WTC11 (cell line): ENCODE data around the gene MSGN1. TPM values are rescaled to one million over a fixed set of nuclear protein-coding genes. Genes with fewer than 3 reads are reported as not detected.

Experiments
- ATAC-seq: fragments of 200-7000 bp; cut with Tn5 transposase; 2 replicates; pipeline ENCODE4 v1.10.0; 2021; ENCODE audit warnings: mild to moderate bottlenecking, moderate library complexity
- CTCF ChIA-PET: fragments of 300-600 bp; sonication (Branson Sonifier 250); formaldehyde crosslinking; loops from one replicate; lab custom pipeline; 2021; ENCODE audit warnings: antibody characterized with exemption; lab: Charles Lee
- POLR2A ChIA-PET: fragments of 350-600 bp; sonication (Branson Sonifier 250); formaldehyde crosslinking; loops from one replicate; lab custom pipeline; 2021; ENCODE audit warnings: antibody characterized with exemption; lab: Charles Lee
- DNase-seq: peaks from one replicate; pipeline ENCODE4 v3.0.0; 2021; ENCODE audit warnings: low spot score
- H3K27ac Mint-ChIP-seq: 2 replicates; pipeline ENCODE4 v1.8.0; 2021; ENCODE audit warnings: mixed read lengths
- H3K27me3 Mint-ChIP-seq: 2 replicates; pipeline ENCODE4 v1.8.0; 2021; ENCODE audit warnings: low read depth, mild to moderate bottlenecking, moderate library complexity, mixed read lengths
- H3K36me3 Mint-ChIP-seq: 2 replicates; pipeline ENCODE4 v1.8.0; 2021; ENCODE audit warnings: mixed read lengths
- H3K4me1 Mint-ChIP-seq: 2 replicates; pipeline ENCODE4 v1.8.0; 2022; ENCODE audit warnings: mixed read lengths
- H3K4me3 Mint-ChIP-seq: 2 replicates; pipeline ENCODE4 v1.8.0; 2021; ENCODE audit warnings: mild to moderate bottlenecking, moderate library complexity, mixed read lengths
- H3K9me3 Mint-ChIP-seq: 2 replicates; pipeline ENCODE4 v1.8.0; 2021; ENCODE audit warnings: mixed read lengths
- ATF2 ChIP-seq: sonication (generic); formaldehyde crosslinking; IDR thresholded peaks from 2 replicates; pipeline ENCODE4 v1.8.1; 2022; ENCODE audit warnings: low read depth, missing genetic modification reagents, borderline replicate concordance
- CBFB ChIP-seq: sonication (generic); formaldehyde crosslinking; IDR thresholded peaks from 2 replicates; pipeline ENCODE4 v1.8.1; 2022; ENCODE audit warnings: mild to moderate bottlenecking, low read depth, missing genetic modification reagents
- CDX4 ChIP-seq: fragments of 250-450 bp; sonication (Bioruptor Pico); IDR thresholded peaks from 2 replicates; pipeline ENCODE4 v1.9.0; 2021; ENCODE audit warnings: moderate library complexity, mild to moderate bottlenecking, inconsistent platforms, borderline replicate concordance
- CREB1 ChIP-seq: sonication (generic); formaldehyde crosslinking; IDR thresholded peaks from 2 replicates; pipeline ENCODE4 v1.8.0; 2023; ENCODE audit warnings: mild to moderate bottlenecking, missing genetic modification reagents
- CREM ChIP-seq: sonication (generic); formaldehyde crosslinking; IDR thresholded peaks from 2 replicates; pipeline ENCODE4 v1.8.1; 2022; ENCODE audit warnings: mild to moderate bottlenecking, missing genetic modification reagents, moderate library complexity
- E2F1 ChIP-seq: sonication (generic); formaldehyde crosslinking; IDR thresholded peaks from 2 replicates; pipeline ENCODE4 v1.8.0; 2022; ENCODE audit warnings: mild to moderate bottlenecking, missing genetic modification reagents
- E2F5 ChIP-seq: sonication (generic); formaldehyde crosslinking; IDR thresholded peaks from 2 replicates; pipeline ENCODE4 v1.8.1; 2022; ENCODE audit warnings: mild to moderate bottlenecking, moderate library complexity, missing genetic modification reagents
- ESRRA ChIP-seq: sonication (generic); formaldehyde crosslinking; IDR thresholded peaks from 2 replicates; pipeline ENCODE4 v1.8.1; 2022; ENCODE audit warnings: mild to moderate bottlenecking, missing genetic modification reagents, borderline replicate concordance
- GABPB1 ChIP-seq: sonication (generic); formaldehyde crosslinking; IDR thresholded peaks from 2 replicates; pipeline ENCODE4 v1.8.1; 2023; ENCODE audit warnings: mild to moderate bottlenecking, missing genetic modification reagents
- HMGA2 ChIP-seq: fragments of 250-450 bp; sonication (Bioruptor Pico); IDR thresholded peaks from 2 replicates; pipeline ENCODE4 v1.4.0; 2021; ENCODE audit warnings: mild to moderate bottlenecking, moderate library complexity
- IRF2 ChIP-seq: sonication (generic); formaldehyde crosslinking; IDR thresholded peaks from 2 replicates; pipeline ENCODE4 v1.8.0; 2022; ENCODE audit warnings: low read depth, missing genetic modification reagents, borderline replicate concordance
- NR3C1 ChIP-seq: sonication (generic); formaldehyde crosslinking; conservative IDR thresholded peaks from 2 replicates; pipeline ENCODE4 v1.8.1; 2023; ENCODE audit warnings: low read depth, mild to moderate bottlenecking, missing genetic modification reagents
- RORB ChIP-seq: fragments of 250-450 bp; sonication (Bioruptor Pico); IDR thresholded peaks from 2 replicates; pipeline ENCODE4 v1.9.0; 2021; ENCODE audit warnings: mild to moderate bottlenecking
- STAT6 ChIP-seq: sonication (generic); formaldehyde crosslinking; conservative IDR thresholded peaks from 2 replicates; pipeline ENCODE4 v1.8.1; 2023; ENCODE audit warnings: mild to moderate bottlenecking, low read depth, missing genetic modification reagents, moderate library complexity
- TP53 ChIP-seq: sonication (generic); formaldehyde crosslinking; IDR thresholded peaks from 2 replicates; pipeline ENCODE4 v1.8.1; 2023; ENCODE audit warnings: mild to moderate bottlenecking, missing genetic modification reagents
- USF2 ChIP-seq: sonication (generic); formaldehyde crosslinking; IDR thresholded peaks from 2 replicates; pipeline ENCODE4 v1.8.1; 2023; ENCODE audit warnings: mild to moderate bottlenecking, missing genetic modification reagents, moderate library complexity
- ZNF232 ChIP-seq: sonication (generic); formaldehyde crosslinking; IDR thresholded peaks from 2 replicates; pipeline ENCODE4 v1.8.0; 2022; ENCODE audit warnings: mild to moderate bottlenecking, missing genetic modification reagents
- ZNF281 ChIP-seq: sonication (generic); formaldehyde crosslinking; IDR thresholded peaks from 2 replicates; pipeline ENCODE4 v1.8.0; 2023; ENCODE audit warnings: mild to moderate bottlenecking, missing genetic modification reagents
- ZNF396 ChIP-seq: fragments of 250-450 bp; sonication (Bioruptor Pico); IDR thresholded peaks from 2 replicates; pipeline ENCODE4 v1.8.0; 2021; ENCODE audit warnings: mild to moderate bottlenecking, moderate library complexity, borderline replicate concordance
- ZNF425 ChIP-seq: fragments of 250-450 bp; sonication (Bioruptor Pico); conservative IDR thresholded peaks from 2 replicates; pipeline ENCODE4 v1.9.0; 2021; ENCODE audit warnings: mild to moderate bottlenecking
- total RNA-seq: library from RNA; stranded (reverse); gene quantifications from 3 replicates; pipeline ENCODE4 v1.2.3, GENCODE V29; 2021

MSGN1 gene
- total RNA-seq, 1 experiment from 2014 or later, result not detected

- TF ChIP-seq E2F5 (CRISPR knock-in tag) (no peak), CREB1 (no peak), USF2 (no peak), CREM (CRISPR knock-in tag) (no peak), HMGA2 (no peak), NR3C1 (no peak), GABPB1 (no peak), TP53 (no peak), ATF2 (CRISPR knock-in tag) (no peak), STAT6 (CRISPR knock-in tag) (no peak)
These were observed 3.1 kb upstream of the MSGN1 start (continued) for GRCh38 chr2:17813010-17813741.

- CTCF ChIA-PET, result no interaction called here
- H3K9me3 Mint-ChIP-seq, result no peaks in the 10 kb centered on the region
- no peak for ATAC-seq
- TF ChIP-seq CBFB (CRISPR knock-in tag) (no peak), ZNF281 (CRISPR knock-in tag) (no peak), ZNF396 (CRISPR knock-in tag) (no peak), RORB (CRISPR knock-in tag) (no peak), E2F1 (CRISPR knock-in tag) (no peak), ZNF425 (no peak), ESRRA (CRISPR knock-in tag) (no peak), NR3C1 (no peak), HMGA2 (no peak), IRF2 (CRISPR knock-in tag) (no peak), ZNF232 (CRISPR knock-in tag) (no peak), CDX4 (CRISPR knock-in tag) (no peak)
These were observed 2.4 kb upstream of the MSGN1 start for GRCh38 chr2:17813742-17814473.

More at GRCh38 chr2:17813742-17814473, 2.4 kb upstream of the MSGN1 start:
- DNase-seq, result no peak
- POLR2A ChIA-PET, result no interaction called here
- H3K4me3 Mint-ChIP-seq, result no peak overlapping the region
- peaks cover 5% of the 10 kb centered on the region; the same call in 1 of the 2 replicates for H3K27me3 Mint-ChIP-seq
- H3K27ac Mint-ChIP-seq, result no peak overlapping the region
- peaks cover 31% of the 10 kb centered on the region for H3K4me1 Mint-ChIP-seq
- H3K36me3 Mint-ChIP-seq, result no peaks in the 10 kb centered on the region
